ENCODE data around the gene KRT81. TPM values are rescaled to one million over a fixed set of nuclear protein-coding genes. Genes with fewer than 3 reads are reported as not detected.

Gene KRT81
- not detected for total RNA-seq

DNA sequence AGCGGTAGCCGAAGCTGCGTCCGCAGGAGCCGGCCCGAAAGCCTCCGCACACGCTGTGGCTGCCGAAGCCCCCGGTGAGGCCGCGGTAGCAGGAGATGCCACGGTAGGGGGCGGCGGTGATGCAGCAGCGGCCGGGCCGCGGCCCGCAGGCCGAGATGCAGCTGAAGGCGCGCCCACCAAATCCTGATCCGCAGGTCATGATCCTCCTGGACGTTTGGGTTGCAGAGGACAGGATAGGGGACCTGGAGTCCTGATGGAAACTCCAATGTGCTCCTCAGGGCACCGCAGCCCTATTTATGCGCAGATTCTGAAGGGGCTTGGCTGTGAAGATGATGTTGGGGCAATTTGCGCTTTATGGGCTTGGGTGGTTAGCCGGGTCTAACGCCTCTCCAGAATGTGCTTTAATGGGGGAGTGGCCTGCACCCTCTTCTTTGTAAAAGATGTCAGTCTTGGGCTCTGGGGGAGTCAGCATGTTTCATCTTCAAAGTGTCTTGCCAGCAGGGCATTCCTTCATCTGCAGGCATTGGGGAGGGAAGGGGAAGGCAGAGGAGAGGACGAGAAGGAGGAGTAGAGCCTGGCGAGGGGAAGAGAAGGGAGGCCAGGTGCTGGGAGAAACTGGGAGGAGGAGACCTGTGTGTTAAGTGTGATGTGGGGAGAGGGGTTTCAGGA lies at the start of gene KRT81:
TSS of gene KRT81 (minus strand) at position 268 of the 669 bp plus-strand sequence. CDS start at position 199, 69 bp downstream.
- DNase-seq (ENCODE audit: low spot score in 2 of 2), result no peak
- no peak for FAIRE-seq

DNA sequence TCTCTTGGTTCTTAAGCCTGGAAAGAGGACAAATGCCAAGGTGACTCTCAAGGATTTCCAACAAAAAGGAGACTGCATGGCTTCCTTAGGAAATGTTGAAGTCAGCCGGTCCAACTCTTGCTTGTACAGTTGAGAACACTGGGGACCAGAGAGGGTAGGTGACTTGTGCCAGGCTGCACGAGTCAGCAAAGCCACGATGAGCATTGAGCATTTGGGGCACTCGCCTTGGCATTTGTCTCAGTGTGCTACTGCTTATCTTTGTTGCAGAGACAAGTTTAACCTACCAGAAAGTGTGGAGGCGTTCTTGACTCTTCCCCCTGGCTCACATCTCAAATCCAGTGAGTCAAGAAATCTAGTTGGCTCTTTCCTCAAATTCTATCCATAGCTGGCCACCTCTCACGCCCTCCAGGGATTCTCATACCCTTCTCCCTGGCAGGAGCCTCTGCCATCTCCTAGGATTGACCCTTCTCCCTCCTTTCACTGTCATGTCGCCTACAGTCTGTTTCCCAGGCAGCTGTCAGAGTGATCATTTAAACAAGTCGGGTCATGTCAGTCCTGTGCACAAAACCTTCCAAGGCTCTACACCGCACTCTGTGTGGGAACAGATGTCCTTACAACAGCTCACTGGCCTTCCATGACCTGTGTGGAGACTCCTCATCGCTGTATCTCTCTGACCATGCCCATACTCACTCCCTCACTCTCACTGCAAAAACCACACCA lies 47.1 kb upstream of the KRT81 start:
- no peak for DNase-seq (ENCODE audit: low spot score in 2 of 2)
- no peak for FAIRE-seq

DNA sequence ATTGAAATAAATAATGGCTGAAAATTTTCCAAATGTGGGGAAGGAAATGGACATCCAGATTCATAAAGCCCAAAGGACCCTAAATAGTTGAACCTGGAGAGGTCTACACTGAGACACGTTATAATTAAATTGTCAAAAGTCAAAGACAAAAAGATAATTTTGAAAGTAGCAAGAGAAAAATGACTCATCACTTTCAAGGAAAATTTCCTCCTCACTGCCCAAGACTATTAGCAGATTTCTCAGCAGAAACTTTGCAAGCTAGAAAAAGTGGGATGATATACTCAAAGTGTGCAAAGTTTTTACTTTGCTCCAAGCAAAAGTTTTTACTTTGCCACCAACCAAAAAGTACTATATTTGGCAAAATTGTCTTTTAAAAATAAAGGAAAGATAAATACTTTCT lies 45.7 kb upstream of the KRT81 start:
- FAIRE-seq, result no peak

DNA sequence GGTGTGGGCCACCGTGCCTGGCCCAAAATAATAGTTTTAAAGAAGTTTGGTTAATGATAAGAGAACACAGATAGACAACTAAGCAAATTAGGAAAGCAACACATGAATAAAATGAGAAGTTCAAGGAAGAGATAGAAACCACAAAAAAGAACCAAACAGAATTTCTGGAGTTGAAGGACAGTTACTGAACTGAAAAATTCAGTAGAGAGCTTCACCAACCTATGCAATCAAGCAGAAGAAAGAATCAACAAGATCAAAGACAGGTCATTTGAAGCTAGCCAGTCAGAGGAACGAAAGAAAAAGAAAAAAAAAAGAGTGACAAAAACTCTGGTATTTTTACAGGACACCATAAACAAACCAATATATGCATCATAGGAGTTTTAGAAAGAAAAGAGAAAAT lies 45.3 kb upstream of the KRT81 start:
- no peak for FAIRE-seq
- no peak for DNase-seq (ENCODE audit: low spot score in 2 of 2)

More for the DNA sequence above, 45.7 kb upstream of the KRT81 start:
- no peak for DNase-seq (ENCODE audit: low spot score in 2 of 2)

DNA sequence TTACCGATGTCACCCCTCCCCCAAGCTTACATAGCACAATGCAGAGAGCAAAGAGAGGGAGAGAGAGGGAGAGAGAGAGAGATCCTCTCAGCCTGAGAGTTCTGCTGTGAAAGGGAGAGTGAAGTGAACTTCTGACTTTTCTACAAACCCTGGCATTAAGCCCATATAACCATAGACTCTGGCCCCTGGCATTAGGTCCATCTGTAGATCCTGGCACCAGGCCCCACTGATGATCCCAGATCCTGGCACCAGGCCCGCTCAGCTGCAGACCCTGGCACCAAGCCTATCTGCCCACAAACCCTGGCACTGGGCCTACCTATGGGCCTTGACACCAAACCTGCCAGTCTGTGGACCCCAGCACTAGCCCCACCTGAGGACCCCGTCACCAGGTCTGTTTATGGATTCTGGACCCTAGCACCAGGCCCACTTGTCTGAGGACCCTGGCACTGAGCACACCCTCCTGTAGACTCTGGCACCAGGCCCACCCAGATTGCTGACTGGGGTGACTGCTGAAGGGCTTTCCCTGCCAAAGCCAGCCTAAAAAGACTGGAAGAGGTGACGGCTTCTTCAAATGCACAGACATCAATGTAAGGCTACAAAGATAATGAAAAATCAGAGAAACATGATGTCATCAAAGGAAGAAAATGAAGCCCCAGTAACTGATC lies 44.4 kb upstream of the KRT81 start:
- DNase-seq (ENCODE audit: low spot score in 2 of 2) (no peak), FAIRE-seq (no peak)

DNA sequence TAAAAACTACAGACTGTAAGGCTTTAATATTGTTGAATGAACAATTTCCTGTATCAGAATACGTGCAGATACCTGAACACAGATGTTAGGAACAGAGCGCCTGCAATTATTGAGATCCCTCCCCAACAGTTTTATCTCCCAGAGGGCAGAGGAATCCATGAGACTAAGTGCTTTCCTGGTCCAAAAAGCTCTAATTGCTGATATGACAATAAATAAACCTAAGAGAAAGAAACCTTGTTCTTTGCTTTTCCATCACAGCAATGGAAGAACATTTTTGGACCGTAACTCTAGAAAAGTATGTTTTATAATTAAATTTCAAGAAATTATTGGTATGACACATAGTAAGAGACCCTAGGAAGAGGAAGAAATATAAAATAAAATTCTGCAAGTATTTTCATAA lies 42.9 kb upstream of the KRT81 start:
- no peak for FAIRE-seq
- no peak for DNase-seq (ENCODE audit: low spot score in 2 of 2)

DNA sequence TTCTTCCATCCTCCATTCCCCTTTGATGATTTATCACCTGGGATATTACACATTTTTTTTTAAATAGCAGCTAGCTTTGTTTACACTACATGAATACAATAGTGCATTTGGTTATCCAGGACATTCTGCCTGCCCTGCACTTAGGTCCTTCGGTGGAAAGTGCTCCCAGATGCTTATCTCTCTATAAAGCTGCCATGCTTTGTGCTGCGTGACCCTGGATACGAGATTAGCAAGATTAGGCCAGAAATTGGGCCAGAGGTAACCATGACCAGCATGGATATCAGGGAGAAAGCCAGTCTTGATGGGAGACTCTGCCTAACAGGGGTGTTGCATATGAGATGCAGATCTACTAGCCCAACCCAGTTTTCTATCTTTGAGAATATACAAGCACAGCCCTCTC lies 42.0 kb upstream of the KRT81 start:
- no peak for FAIRE-seq

DNA sequence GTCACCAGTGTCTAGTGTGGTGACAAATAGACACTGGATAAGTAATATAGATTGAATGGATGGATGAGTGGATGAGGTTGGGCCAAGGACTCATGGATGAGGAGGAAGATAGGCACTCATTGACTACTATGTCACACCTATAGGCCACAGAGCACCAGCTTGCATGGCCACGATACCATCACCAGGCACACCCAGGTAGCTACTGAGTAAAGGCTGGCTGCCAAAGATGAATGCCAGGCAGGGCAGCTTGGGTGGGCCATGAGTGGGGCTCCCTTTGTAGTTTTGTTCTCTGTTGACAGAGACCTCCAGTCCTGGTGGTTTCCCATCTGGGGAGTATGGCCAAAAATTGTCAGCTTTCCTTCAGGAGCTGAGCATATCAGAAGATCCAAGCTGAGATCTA lies 41.0 kb upstream of the KRT81 start:
- FAIRE-seq, result no peak
- DNase-seq (ENCODE audit: low spot score in 2 of 2), result no peak

More for the DNA sequence above, 42.0 kb upstream of the KRT81 start:
- no peak for DNase-seq (ENCODE audit: low spot score in 2 of 2)

DNA sequence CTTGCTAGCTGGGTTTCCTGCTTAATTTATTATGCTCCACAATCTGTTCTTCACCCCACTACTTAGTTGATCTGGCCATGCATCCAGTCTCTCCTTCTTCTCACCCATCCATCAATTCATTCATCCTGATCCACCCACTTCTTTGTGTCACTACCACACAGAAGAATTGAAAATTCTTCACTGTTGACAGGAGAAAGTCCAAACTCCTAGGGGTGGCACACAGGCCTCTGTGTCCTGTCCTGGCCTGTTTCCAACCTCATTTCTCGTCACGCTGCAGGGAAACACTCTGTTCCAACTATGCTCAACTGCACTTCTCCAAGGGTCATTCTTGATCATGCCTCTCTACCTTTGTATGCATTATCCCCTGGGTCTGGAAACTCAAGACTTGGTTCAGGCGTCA lies 40.5 kb upstream of the KRT81 start:
- DNase-seq (ENCODE audit: low spot score in 2 of 2) (no peak), FAIRE-seq (no peak)

DNA sequence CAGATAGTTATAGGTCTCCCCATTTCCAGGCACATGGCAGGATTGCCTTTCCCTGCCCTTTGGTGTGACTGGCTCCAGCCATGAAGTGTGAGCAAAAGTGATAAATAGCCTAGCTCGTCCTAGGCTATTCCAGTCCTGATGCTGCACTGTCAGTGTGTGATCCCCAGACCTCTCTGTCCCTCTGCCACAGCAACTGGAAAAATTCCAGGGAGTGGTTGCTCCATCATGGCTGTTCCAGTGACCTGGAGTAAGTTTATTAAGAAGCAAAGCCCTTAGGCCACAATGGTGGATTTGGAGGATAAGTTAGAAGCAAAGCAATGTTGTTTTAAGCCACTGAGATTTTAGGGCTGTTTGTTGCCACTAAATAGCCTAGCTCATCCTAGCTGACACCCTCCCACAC lies 39.7 kb upstream of the KRT81 start:
- DNase-seq (ENCODE audit: low spot score in 2 of 2) (no peak), FAIRE-seq (no peak)

DNA sequence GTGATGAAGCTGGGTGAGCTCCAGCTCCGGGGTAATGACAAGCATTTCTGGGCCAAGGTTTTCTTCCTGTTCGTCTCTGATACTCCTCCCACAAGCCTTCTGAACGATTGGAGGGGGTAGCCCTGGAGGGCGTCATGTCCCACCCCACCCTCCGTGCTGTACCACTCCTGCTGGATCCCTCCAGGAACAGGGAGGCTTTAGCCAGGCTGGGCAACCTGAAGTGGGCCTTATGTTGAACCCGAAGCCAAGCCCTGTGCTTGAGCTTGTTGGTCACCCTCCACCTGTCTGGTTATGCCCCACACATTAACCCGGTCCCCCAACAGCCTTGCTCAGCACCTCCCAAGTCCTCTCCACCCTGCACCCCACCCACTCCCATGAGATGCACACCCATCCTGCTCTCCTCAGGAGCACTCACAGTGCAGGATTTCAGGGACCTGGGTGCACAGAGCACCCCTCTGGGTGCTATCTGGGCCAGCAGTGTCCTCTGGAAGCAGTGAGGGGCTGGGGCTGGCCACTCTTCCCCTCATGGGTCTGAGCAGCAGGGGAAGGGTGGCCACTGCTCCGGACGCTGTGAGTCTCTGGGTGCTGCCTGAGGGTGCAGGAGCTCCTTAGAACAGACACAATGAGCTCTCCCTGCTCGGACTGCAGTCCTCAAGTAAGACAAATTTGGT lies 36.6 kb upstream of the KRT81 start:
- FAIRE-seq (no peak), DNase-seq (ENCODE audit: low spot score in 2 of 2) (no peak)

DNA sequence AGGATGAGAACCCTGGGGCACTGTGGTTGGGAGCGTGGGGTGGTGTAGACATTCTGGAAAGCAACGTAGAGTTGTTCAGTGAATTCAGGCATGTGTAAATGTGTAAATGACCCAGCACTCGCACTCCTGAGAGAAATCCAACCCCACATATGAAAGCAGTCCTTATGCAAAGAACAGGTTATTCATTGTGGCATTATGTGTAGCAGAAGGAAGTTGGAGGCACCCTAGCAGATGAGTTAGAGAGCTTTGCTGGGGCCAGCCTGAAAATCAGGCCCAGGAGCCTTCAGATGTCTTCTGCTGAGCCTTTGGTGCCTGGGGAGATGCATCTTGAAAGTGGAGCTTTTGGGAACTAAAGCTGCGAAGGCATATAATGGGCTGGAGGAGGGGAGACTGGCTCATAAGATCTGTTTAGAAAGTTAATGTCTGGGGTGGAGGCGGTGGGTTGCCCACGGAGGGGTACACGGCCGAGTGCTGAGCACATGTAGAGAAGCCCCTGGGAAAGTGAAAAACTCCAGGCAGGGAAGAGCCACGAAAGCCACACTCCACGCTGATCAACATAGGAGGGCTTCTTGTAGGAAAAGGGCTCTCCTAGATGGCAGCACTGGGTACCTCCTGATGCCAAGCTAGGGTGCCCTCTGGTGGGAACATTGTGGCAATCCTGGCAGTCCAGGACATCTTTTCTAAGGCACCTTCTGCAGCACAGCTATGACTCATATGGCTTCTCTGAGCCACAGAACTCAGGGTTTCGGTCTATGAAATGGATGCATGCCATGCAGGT lies 35.9 kb upstream of the KRT81 start:
- no peak for FAIRE-seq
- peak; percentile 70 to 87 for DNase-seq (ENCODE audit: low spot score in 2 of 2)

DNA sequence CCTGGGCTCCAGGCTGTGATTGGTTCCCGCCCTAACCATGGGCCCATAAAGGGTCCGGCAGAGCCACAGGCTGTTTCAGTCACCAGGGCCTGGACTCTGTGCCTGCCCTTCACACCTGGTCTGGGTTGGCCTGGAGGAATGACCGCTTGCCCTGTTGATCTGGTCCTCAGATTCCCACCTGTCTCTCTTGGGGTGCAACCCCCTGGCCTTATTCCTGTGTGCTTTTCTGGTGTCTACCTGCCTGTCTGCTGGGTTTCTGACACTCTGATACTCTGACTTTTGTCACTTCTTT lies 32.8 kb upstream of the KRT81 start:
- FAIRE-seq (no peak), DNase-seq (ENCODE audit: low spot score in 2 of 2) (no peak)

DNA sequence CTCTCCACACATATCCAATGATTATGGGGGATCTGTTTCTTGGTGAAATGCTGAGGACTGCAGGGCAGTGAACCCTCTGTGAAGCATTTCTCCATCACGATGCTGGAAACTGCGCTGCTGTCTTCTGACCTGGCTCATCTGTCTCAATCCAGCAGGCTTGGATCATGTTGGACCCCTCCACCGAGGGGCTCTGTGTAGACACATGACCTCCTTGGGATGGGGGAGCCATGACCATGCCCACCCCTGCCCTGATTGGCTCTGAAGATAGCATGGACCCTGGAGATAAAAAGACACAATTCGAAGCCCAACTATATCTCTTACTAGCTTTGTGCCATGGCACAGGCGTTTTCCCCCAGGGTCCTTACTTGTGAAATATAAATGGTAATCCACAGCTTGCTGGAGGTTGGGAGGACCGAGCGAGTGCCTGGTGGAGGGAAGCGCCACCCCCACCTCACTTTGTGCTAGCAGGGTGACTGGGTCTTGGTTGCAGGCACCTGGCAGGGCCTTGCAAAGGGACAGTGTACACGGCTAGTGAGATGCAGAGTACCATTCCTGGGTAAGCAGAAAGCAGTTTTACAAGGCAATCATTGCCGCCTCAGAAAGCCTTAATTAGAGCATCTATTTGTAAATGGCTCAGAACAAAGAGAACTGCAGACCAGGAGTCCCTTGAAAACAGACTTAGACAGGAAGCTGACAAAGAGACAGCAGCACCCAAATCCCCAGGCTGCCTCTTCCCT lies 32.2 kb upstream of the KRT81 start:
- DNase-seq (ENCODE audit: low spot score in 2 of 2) (no peak), FAIRE-seq (no peak)

DNA sequence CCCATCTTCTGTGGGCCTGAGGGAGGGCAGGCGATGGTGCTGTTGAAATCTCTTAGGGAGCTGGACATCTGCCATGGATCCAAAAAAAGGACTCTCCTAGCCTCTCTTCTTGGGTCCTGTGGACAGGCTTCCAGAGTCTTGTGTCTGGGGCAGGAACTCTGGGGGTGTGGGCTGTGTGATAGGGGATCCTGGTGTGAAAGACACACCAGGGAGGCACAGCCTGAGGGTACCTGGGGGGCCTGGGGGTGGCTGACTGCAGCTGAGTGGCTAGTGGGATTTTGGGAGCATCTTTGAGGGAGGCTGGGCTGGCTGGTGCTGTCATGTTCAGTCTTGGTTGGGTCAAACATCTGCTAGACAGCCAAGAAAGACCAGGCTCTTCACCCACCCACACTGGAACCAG lies 31.7 kb upstream of the KRT81 start:
- DNase-seq (ENCODE audit: low spot score in 2 of 2), result no peak
- no peak for FAIRE-seq

DNA sequence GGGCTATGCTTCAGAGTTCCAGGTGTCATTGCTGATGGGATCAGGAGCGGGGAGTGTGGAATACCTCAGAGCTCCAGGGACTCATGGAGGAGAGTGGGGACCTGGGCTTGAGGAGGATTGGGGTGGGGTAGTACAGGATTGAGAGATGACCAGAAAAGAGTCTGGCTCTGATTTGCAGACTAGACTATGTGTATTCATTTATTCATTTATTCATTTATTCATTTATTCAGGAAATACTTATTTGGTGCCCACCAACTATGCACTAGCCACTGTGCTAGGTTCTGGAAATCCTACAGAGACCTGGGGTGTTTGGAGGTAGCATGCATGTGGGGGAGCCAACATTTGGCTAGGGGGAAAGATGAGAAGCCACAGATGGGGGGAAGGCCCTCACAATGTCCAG lies 30.7 kb upstream of the KRT81 start:
- no peak for FAIRE-seq
- DNase-seq (ENCODE audit: low spot score in 2 of 2), result no peak

DNA sequence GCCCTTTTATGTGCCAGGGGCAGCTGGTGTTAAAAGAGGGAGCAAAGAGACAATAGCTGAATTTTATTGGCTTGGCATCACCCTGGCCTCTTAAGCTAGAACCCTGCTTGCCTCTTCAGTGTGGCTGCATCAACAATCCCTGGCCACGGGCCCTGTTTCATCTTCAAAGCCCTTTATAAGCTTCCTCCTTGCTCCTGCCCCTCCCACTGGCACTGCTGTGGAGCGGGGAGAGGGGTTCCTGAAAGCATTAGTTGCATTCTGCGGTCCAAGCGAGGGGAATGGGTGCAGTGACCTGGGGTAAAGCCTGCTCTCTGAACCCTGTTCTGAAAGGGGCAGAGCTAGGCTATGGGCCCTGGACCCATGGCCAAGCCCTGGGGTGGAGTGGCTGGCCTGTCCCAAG lies 30.1 kb upstream of the KRT81 start:
- FAIRE-seq (no peak), DNase-seq (ENCODE audit: low spot score in 2 of 2) (no peak)

DNA sequence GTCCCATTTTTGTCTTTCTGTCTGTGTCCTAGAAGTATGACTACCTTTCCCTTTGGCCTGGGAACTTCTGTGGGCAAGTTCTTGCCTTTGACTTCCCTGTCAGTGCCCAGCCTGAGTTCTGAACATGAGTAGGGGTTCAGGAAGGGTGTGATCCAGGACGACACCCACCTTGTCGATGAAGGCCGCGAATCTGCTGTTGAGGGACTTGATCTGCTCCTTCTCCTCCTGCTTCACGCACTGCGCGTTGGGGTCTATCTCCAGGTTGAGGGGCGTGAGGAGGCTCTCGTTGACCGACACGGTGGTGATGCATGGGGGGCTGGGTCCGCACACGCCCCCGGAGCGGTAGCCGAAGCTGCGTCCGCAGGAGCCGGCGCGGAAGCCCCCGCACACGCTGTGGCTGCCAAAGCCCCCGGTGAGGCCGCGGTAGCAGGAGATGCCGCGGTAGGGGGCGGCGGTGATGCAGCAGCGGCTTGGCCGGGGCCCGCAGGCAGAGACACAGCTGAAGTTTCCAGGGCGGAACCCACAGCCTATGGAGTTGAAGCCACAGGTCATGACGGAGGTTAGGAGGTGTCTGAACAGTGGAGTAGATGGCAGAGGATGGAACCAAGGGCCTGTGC lies 29.6 kb upstream of the KRT81 start, which contains the start of gene KRT83:
TSS of gene KRT83 (minus strand) at position 615 of the 617 bp plus-strand sequence. CDS start at position 552, 63 bp downstream.
- DNase-seq (ENCODE audit: low spot score in 2 of 2), result no peak
- FAIRE-seq, result no peak

DNA sequence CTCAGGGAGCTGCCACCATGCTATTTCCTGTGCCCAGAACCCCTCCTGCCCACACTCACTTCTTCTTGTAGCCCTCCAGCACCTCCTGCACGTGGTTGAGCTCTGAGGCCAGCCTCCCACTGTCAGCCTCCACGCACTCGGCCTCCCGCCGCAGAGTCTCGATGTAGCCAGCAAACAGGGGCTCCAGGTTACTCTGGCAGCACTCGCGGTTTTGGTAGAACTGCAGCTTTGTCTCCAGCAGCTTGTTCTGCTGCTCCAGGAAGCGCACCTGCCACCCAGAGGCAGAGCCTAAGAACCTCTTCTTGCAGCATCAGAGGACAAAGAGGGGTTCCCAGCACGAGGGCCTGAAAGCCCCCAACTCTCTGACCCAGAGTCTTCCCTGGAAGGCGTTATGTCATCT lies 27.8 kb upstream of the KRT81 start:
- DNase-seq (ENCODE audit: low spot score in 2 of 2), result no peak
- FAIRE-seq, result no peak
